ENCODE measurements around the gene XRRA1. TPM values are rescaled to one million over a fixed set of nuclear protein-coding genes. Genes with fewer than 3 reads are reported as not detected.

Gene XRRA1
- total RNA-seq, 1 donor from 2014 or later = 16.1 TPM

DNA sequence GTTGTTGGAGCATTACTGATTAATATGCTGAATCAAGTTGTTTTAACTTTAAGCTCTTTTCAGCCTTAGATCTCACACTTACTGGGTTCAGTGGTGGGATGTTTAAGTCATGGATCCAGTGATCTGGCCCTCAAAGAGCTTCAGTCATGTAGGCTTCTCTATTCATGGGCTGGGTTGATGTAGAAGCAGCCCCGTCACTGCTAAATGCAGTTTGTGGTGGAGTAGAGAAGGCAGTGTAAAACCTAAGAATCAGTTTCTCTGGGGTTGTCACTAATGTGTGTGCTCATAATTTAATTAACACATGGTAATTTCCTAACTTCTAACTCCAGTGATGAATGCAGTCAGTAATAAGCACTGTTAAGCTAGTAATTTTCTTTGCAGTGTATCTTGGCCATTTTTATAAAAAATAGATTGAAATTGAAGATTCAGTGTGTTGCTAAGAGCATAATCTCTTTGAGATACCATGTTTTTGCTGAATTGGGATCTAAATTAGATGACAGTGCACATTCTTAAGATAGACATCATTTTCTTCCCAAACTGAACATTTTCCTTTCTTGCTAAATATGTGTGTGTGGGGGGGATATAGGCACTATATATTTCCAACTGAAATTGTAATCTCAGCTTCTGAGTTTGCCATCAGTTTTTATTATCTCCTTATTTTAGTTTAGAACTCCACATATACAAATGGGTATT is 9.2 kb upstream of the XRRA1 start:
- Mint-ChIP-seq H3K4me3 (ENCODE audit: unreplicated experiment) (no peak overlapping the region), H3K9me3 (ENCODE audit: unreplicated experiment) (peaks cover 5% of the 10 kb centered on the region), H3K27me3 (ENCODE audit: unreplicated experiment) (no peaks in the 10 kb centered on the region), H3K36me3 (ENCODE audit: unreplicated experiment) (peaks cover 11% of the 10 kb centered on the region), H3K27ac (ENCODE audit: unreplicated experiment) (no peak overlapping the region), H3K4me1 (ENCODE audit: unreplicated experiment) (peaks cover 24% of the 10 kb centered on the region)
- no peak for DNase-seq (ENCODE audit: extremely low spot score, unreplicated experiment)
- TF ChIP-seq, protein P1, sequence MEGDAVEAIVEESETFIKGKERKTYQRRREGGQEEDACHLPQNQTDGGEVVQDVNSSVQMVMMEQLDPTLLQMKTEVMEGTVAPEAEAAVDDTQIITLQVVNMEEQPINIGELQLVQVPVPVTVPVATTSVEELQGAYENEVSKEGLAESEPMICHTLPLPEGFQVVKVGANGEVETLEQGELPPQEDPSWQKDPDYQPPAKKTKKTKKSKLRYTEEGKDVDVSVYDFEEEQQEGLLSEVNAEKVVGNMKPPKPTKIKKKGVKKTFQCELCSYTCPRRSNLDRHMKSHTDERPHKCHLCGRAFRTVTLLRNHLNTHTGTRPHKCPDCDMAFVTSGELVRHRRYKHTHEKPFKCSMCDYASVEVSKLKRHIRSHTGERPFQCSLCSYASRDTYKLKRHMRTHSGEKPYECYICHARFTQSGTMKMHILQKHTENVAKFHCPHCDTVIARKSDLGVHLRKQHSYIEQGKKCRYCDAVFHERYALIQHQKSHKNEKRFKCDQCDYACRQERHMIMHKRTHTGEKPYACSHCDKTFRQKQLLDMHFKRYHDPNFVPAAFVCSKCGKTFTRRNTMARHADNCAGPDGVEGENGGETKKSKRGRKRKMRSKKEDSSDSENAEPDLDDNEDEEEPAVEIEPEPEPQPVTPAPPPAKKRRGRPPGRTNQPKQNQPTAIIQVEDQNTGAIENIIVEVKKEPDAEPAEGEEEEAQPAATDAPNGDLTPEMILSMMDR (IDR thresholded peaks at IDR 0.05) = no peak

DNA sequence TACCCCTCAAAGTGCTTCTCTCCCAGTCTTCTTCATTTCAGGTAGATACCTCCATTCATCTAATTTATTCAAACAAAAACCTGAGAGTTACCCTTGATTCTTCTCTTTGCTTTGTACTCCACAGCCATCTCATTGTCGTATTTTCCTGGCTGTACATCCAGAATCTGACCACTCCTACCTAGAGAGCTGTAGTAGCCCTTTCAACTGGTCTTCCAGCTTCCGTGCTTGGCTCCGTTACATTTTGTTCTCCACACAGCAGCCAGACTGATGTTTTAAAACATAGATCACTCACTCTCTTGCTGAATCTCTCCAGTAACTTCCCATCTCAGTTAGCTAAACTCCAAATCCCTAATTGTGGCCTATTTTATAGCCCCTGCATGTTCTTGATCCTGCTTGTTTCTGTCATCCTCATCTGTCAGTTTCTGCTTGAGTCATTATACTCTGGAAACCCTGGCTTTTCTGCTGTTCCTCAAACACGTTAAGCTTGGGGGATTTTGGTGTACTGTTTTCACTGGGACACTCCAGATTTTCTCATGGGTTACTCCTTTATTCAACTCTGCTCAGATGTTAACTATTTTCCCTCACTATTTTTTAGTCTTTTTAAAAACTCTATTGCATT is 7.6 kb upstream of the XRRA1 start:
- DNase-seq (ENCODE audit: extremely low spot score, unreplicated experiment) = no peak
- Mint-ChIP-seq H3K4me3 (ENCODE audit: unreplicated experiment) (no peak overlapping the region), H3K27me3 (ENCODE audit: unreplicated experiment) (no peaks in the 10 kb centered on the region), H3K27ac (ENCODE audit: unreplicated experiment) (no peak overlapping the region), H3K4me1 (ENCODE audit: unreplicated experiment) (peaks cover 27% of the 10 kb centered on the region), H3K9me3 (ENCODE audit: unreplicated experiment) (peaks cover 5% of the 10 kb centered on the region), H3K36me3 (ENCODE audit: unreplicated experiment) (peaks cover 9% of the 10 kb centered on the region)
- TF ChIP-seq, protein P1 (IDR thresholded peaks at IDR 0.05) = no peak

DNA sequence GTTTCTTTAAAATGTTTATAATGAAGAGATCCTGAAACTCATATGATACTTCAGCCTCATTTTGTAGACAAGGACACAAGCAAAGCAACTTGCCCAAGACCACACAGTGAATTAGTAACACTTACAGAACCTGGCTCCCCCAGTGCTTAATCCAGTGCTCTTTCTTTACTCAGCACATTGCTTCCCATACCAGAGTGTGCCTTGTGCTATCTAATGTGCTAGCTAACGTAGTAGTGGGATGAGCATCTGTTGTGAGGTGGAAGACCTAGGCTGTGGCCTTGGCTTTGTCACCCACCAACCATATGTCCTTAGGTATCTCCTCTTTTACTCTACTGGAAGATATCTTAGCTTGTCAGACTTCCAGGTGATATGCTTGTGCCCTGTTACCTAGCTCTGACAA is 5.3 kb upstream of the XRRA1 start:
- peaks cover 5% of the 10 kb centered on the region for H3K9me3 Mint-ChIP-seq (ENCODE audit: unreplicated experiment)

DNA sequence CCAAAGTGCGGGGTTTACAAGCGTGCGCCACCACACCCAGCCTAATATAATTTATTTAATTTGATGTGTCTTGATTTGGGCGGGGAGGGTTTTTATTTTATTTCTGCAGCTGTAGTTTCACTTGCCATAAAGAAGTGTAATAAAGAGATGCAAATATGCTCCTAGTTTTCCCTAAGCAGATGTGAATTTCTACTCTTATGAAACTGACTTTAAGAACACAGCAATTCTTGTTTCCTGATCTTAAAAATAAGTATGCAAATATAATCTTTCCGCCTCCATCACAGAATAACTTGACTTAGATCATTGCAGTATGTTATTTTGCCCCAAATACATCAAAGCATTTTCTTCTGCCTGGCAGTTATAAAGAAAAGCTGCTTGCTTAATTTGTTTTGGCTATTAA is 4.6 kb upstream of the XRRA1 start:
- DNase-seq (ENCODE audit: extremely low spot score, unreplicated experiment) = no peak
- H3K27ac Mint-ChIP-seq (ENCODE audit: unreplicated experiment) = no peak overlapping the region

More for the DNA sequence above, 5.3 kb upstream of the XRRA1 start:
- no peak overlapping the region for H3K27ac Mint-ChIP-seq (ENCODE audit: unreplicated experiment)
- DNase-seq (ENCODE audit: extremely low spot score, unreplicated experiment) = no peak
- peaks cover 37% of the 10 kb centered on the region for H3K4me1 Mint-ChIP-seq (ENCODE audit: unreplicated experiment)
- H3K27me3 Mint-ChIP-seq (ENCODE audit: unreplicated experiment) = no peaks in the 10 kb centered on the region
- no peak overlapping the region for H3K4me3 Mint-ChIP-seq (ENCODE audit: unreplicated experiment)
- TF ChIP-seq, protein P1 (IDR thresholded peaks at IDR 0.05) = no peak
- peaks cover 12% of the 10 kb centered on the region for H3K36me3 Mint-ChIP-seq (ENCODE audit: unreplicated experiment)

DNA sequence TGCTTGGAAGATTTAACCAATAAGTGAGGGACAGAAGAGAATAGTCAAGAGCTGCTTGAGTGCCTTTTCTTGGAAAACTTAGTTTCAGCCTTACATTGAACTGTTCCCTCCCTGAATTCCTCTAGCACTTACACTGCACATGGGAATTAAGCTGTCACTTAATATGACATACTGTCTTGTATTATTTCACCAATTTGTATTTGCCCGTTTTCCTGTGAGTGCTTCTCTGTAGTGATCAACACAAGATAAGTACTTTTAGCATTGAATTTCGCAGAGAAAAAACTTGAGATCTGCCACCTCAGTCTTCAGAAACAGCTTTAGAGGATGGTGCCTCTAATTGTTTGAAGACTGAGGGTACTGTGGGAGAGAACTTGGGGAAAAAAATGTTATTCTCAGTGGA is 3.9 kb upstream of the XRRA1 start:
- Mint-ChIP-seq H3K4me1 (ENCODE audit: unreplicated experiment) (peaks cover 32% of the 10 kb centered on the region), H3K27me3 (ENCODE audit: unreplicated experiment) (no peaks in the 10 kb centered on the region), H3K9me3 (ENCODE audit: unreplicated experiment) (peaks cover 5% of the 10 kb centered on the region), H3K36me3 (ENCODE audit: unreplicated experiment) (peaks cover 12% of the 10 kb centered on the region), H3K4me3 (ENCODE audit: unreplicated experiment) (no peak overlapping the region), H3K27ac (ENCODE audit: unreplicated experiment) (no peak overlapping the region)
- DNase-seq (ENCODE audit: extremely low spot score, unreplicated experiment) = no peak
- TF ChIP-seq, protein P1 (IDR thresholded peaks at IDR 0.05) = no peak

More for the DNA sequence above, 4.6 kb upstream of the XRRA1 start:
- H3K4me3 Mint-ChIP-seq (ENCODE audit: unreplicated experiment) = no peak overlapping the region
- H3K36me3 Mint-ChIP-seq (ENCODE audit: unreplicated experiment) = peaks cover 12% of the 10 kb centered on the region
- no peaks in the 10 kb centered on the region for H3K27me3 Mint-ChIP-seq (ENCODE audit: unreplicated experiment)
- peaks cover 33% of the 10 kb centered on the region for H3K4me1 Mint-ChIP-seq (ENCODE audit: unreplicated experiment)
- peaks cover 5% of the 10 kb centered on the region for H3K9me3 Mint-ChIP-seq (ENCODE audit: unreplicated experiment)
- TF ChIP-seq, protein P1 (IDR thresholded peaks at IDR 0.05) = no peak
